Karpas-422 (cell line): Measurements from ENCODE around the gene CRACDL. TPM values are rescaled to one million over a fixed set of nuclear protein-coding genes. Genes with fewer than 3 reads are reported as not detected.

ENCODE experiments used
- DNase-seq: peaks from one replicate; pipeline ENCODE4 v3.0.0-alpha.2; 2015
- H2AFZ ChIP-seq: fragments of 200-600 bp; sonication (generic); 2 replicates; pipeline ENCODE4 v1.6.1; 2014; ENCODE audit warnings: antibody characterized with exemption, low read length, mixed read lengths
- H3K27ac ChIP-seq: fragments of 200-600 bp; sonication (generic); 2 replicates; pipeline ENCODE4 v1.5.1; 2014; ENCODE audit warnings: mild to moderate bottlenecking, low read length, moderate library complexity
- H3K27me3 ChIP-seq: fragments of 200-600 bp; sonication (generic); 2 replicates; pipeline ENCODE4 v1.6.1; 2014; ENCODE audit warnings: low read length, mixed read lengths
- H3K36me3 ChIP-seq: fragments of 200-600 bp; sonication (generic); 2 replicates; pipeline ENCODE4 v1.6.1; 2014; ENCODE audit warnings: low read length, mixed read lengths; ENCODE audit not compliant: insufficient read depth
- H3K4me1 ChIP-seq: fragments of 200-600 bp; sonication (generic); 2 replicates; pipeline ENCODE4 v1.6.1; 2014; ENCODE audit warnings: mild to moderate bottlenecking, low read length, mixed read lengths
- H3K4me2 ChIP-seq: fragments of 200-600 bp; sonication (generic); 2 replicates; pipeline ENCODE4 v1.6.1; 2014; ENCODE audit warnings: low read length, low read depth, mild to moderate bottlenecking; ENCODE audit not compliant: poor library complexity, severe bottlenecking
- H3K4me3 ChIP-seq: fragments of 200-600 bp; sonication (generic); 2 replicates; pipeline ENCODE4 v1.5.1; 2014; ENCODE audit warnings: mild to moderate bottlenecking, antibody characterized with exemption, low read length, mixed read lengths
- H3K79me2 ChIP-seq: fragments of 200-600 bp; sonication (generic); 2 replicates; pipeline ENCODE4 v1.6.1; 2014; ENCODE audit warnings: mild to moderate bottlenecking, low read length, mixed read lengths
- H3K9ac ChIP-seq: fragments of 200-600 bp; sonication (generic); 2 replicates; pipeline ENCODE4 v1.6.0; 2014; ENCODE audit warnings: low read length
- H3K9me2 ChIP-seq: fragments of 200-600 bp; sonication (generic), shearing (Covaris generic); replicated peaks from 2 replicates; pipeline ENCODE4 v1.6.0; 2014; ENCODE audit warnings: mild to moderate bottlenecking, low read length, moderate library complexity; ENCODE audit not compliant: insufficient read depth
- H3K9me3 ChIP-seq: fragments of 300-700, 200-600 bp; sonication (generic); 2 replicates; pipeline ENCODE4 v1.6.1; 2014; ENCODE audit warnings: low read length, mixed read lengths
- H4K20me1 ChIP-seq: fragments of 200-600 bp; sonication (generic); 2 replicates; pipeline ENCODE4 v1.6.1; 2014; ENCODE audit warnings: mild to moderate bottlenecking, antibody characterized with exemption, low read length, low read depth; ENCODE audit not compliant: insufficient read depth
- total RNA-seq: library from RNA; depleted of rRNA; stranded (reverse); fragments of >200 nt; shearing (Covaris generic); gene quantifications from 2 replicates; pipeline ENCODE4 v1.2.3, GENCODE V29; 2014; ENCODE audit warnings: low replicate concordance

CRACDL gene
- total RNA-seq, 1 experiment from 2014 or later, result 1.0 TPM

- DNase-seq, result no peak
- H3K9ac ChIP-seq, result no peak overlapping the region
- H3K27me3 ChIP-seq, result no peaks in the 10 kb centered on the region
- H3K79me2 ChIP-seq, result no peaks in the 10 kb centered on the region
- H2AFZ ChIP-seq, result no peak overlapping the region
- H4K20me1 ChIP-seq, result no peaks in the 10 kb centered on the region
- no peaks in the 10 kb centered on the region for H3K9me2 ChIP-seq
- no peaks in the 10 kb centered on the region for H3K9me3 ChIP-seq
- no peak overlapping the region for H3K27ac ChIP-seq
- no peak overlapping the region for H3K4me2 ChIP-seq
- H3K4me3 ChIP-seq, result no peak overlapping the region
- no peaks in the 10 kb centered on the region for H3K36me3 ChIP-seq
- no peaks in the 10 kb centered on the region for H3K4me1 ChIP-seq
These were observed 139.1 kb downstream of the CRACDL start for GRCh38 chr2:98796775-98797544.

- Histone ChIP-seq H3K4me1 (no peaks in the 10 kb centered on the region), H4K20me1 (no peaks in the 10 kb centered on the region), H2AFZ (no peak overlapping the region), H3K9me3 (no peaks in the 10 kb centered on the region), H3K27ac (no peak overlapping the region), H3K9me2 (no peaks in the 10 kb centered on the region), H3K79me2 (no peaks in the 10 kb centered on the region), H3K9ac (no peak overlapping the region), H3K4me2 (no peak overlapping the region), H3K27me3 (no peaks in the 10 kb centered on the region), H3K4me3 (no peak overlapping the region), H3K36me3 (no peaks in the 10 kb centered on the region)
- DNase-seq, result no peak
These were observed 139.9 kb downstream of the CRACDL start for GRCh38 chr2:98795891-98796676.

GRCh38 chr2:98793897-98794830, 141.9 kb downstream of the CRACDL start:
- Histone ChIP-seq H3K9ac (no peak overlapping the region), H3K27ac (no peak overlapping the region), H2AFZ (no peak overlapping the region), H3K79me2 (no peaks in the 10 kb centered on the region), H3K4me3 (no peak overlapping the region), H3K36me3 (no peaks in the 10 kb centered on the region), H3K9me2 (no peaks in the 10 kb centered on the region), H4K20me1 (no peaks in the 10 kb centered on the region), H3K4me1 (no peaks in the 10 kb centered on the region), H3K27me3 (no peaks in the 10 kb centered on the region), H3K4me2 (no peak overlapping the region), H3K9me3 (no peaks in the 10 kb centered on the region)
- no peak for DNase-seq

- Histone ChIP-seq H3K4me3 (no peak overlapping the region), H3K4me1 (no peaks in the 10 kb centered on the region), H3K9ac (no peak overlapping the region), H2AFZ (no peak overlapping the region), H4K20me1 (no peaks in the 10 kb centered on the region), H3K27ac (no peak overlapping the region), H3K4me2 (no peak overlapping the region), H3K36me3 (no peaks in the 10 kb centered on the region), H3K27me3 (no peaks in the 10 kb centered on the region), H3K79me2 (no peaks in the 10 kb centered on the region), H3K9me2 (no peaks in the 10 kb centered on the region), H3K9me3 (no peaks in the 10 kb centered on the region)
- no peak for DNase-seq
These were observed 142.8 kb downstream of the CRACDL start for GRCh38 chr2:98793275-98793674.

- no peaks in the 10 kb centered on the region for H4K20me1 ChIP-seq
- H3K36me3 ChIP-seq, result no peaks in the 10 kb centered on the region
- no peaks in the 10 kb centered on the region for H3K79me2 ChIP-seq
- no peaks in the 10 kb centered on the region for H3K27me3 ChIP-seq
- H3K4me2 ChIP-seq, result no peak overlapping the region
- H3K9me3 ChIP-seq, result no peaks in the 10 kb centered on the region
- no peaks in the 10 kb centered on the region for H3K9me2 ChIP-seq
- no peak overlapping the region for H3K9ac ChIP-seq
- no peaks in the 10 kb centered on the region for H3K4me1 ChIP-seq
- no peak for DNase-seq
- H2AFZ ChIP-seq, result no peak overlapping the region
- H3K4me3 ChIP-seq, result no peak overlapping the region
- no peak overlapping the region for H3K27ac ChIP-seq
These were observed 145.8 kb downstream of the CRACDL start for GRCh38 chr2:98790221-98790620.

- H3K4me2 ChIP-seq, result no peak overlapping the region
- no peaks in the 10 kb centered on the region for H3K79me2 ChIP-seq
- H3K9me2 ChIP-seq, result no peaks in the 10 kb centered on the region
- no peaks in the 10 kb centered on the region for H3K9me3 ChIP-seq
- no peak overlapping the region for H3K9ac ChIP-seq
- H3K4me1 ChIP-seq, result no peaks in the 10 kb centered on the region
- H3K36me3 ChIP-seq, result no peaks in the 10 kb centered on the region
- H2AFZ ChIP-seq, result no peak overlapping the region
- H4K20me1 ChIP-seq, result no peaks in the 10 kb centered on the region
- no peak overlapping the region for H3K4me3 ChIP-seq
- H3K27ac ChIP-seq, result no peak overlapping the region
- no peaks in the 10 kb centered on the region for H3K27me3 ChIP-seq
- DNase-seq, result no peak
These were observed 148.3 kb downstream of the CRACDL start for GRCh38 chr2:98787700-98788099.

GRCh38 chr2:98786179-98786578, 149.8 kb downstream of the CRACDL start:
- Histone ChIP-seq H3K9ac (no peak overlapping the region), H3K79me2 (no peaks in the 10 kb centered on the region), H3K9me2 (no peaks in the 10 kb centered on the region), H3K9me3 (no peaks in the 10 kb centered on the region), H3K4me1 (no peaks in the 10 kb centered on the region), H3K4me2 (no peak overlapping the region), H3K27me3 (no peaks in the 10 kb centered on the region), H3K36me3 (no peaks in the 10 kb centered on the region), H2AFZ (no peak overlapping the region), H3K4me3 (no peak overlapping the region), H4K20me1 (no peaks in the 10 kb centered on the region), H3K27ac (no peak overlapping the region)
- no peak for DNase-seq

GRCh38 chr2:98782570-98782969, 153.5 kb downstream of the CRACDL start:
- no peaks in the 10 kb centered on the region for H3K9me3 ChIP-seq
- no peak overlapping the region for H3K4me3 ChIP-seq
- no peak overlapping the region for H3K4me2 ChIP-seq
- no peaks in the 10 kb centered on the region for H3K79me2 ChIP-seq
- H4K20me1 ChIP-seq, result no peaks in the 10 kb centered on the region
- no peak for DNase-seq
- no peak overlapping the region for H2AFZ ChIP-seq
- no peaks in the 10 kb centered on the region for H3K9me2 ChIP-seq
- no peak overlapping the region for H3K27ac ChIP-seq
- no peaks in the 10 kb centered on the region for H3K27me3 ChIP-seq
- no peaks in the 10 kb centered on the region for H3K36me3 ChIP-seq
- H3K4me1 ChIP-seq, result no peaks in the 10 kb centered on the region
- no peak overlapping the region for H3K9ac ChIP-seq
